Panc1 (cell line): ENCODE results near the gene CD6. TPM values are rescaled to one million over a fixed set of nuclear protein-coding genes. Genes with fewer than 3 reads are reported as not detected.

Source experiments
- ATAC-seq: fragments of 200-7000 bp; cut with Tn5 transposase; 2 replicates; pipeline ENCODE4 v1.9.1; 2020; ENCODE audit warnings: mild to moderate bottlenecking, moderate library complexity
- BruUV-seq: library from RNA; stranded (reverse); fragments of 400-500 nt; replicated peaks from 2 replicates; lab custom pipeline; 2021; lab: Mats Ljungman, UMichigan
- CTCF ChIA-PET: fragments of 300-600 bp; sonication (Branson Sonifier 250); formaldehyde crosslinking; loops from one replicate; lab custom pipeline; 2022; ENCODE audit warnings: antibody characterized with exemption; lab: Charles Lee
- POLR2A ChIA-PET: fragments of 300-600 bp; sonication (Branson Sonifier 250); formaldehyde crosslinking; loops from one replicate; lab custom pipeline; 2022; ENCODE audit warnings: antibody characterized with exemption; lab: Charles Lee
- DNase-seq: peaks from one replicate; pipeline ENCODE4 v3.0.0-alpha.2; 2010; ENCODE audit warnings: low read depth, low spot score
- H3K27ac ChIP-seq: 2 replicates; pipeline ENCODE4 v1.5.1; 2011; ENCODE audit warnings: mild to moderate bottlenecking, low read length, inconsistent platforms
- H3K27me3 ChIP-seq: fragments of 200-500 bp; sonication (Bioruptor generic); 2 replicates; pipeline ENCODE4 v1.6.0; 2014; ENCODE audit warnings: low read length, inconsistent platforms; ENCODE audit not compliant: control insufficient read depth, insufficient read depth
- H3K36me3 ChIP-seq: fragments of 200-500 bp; sonication (Bioruptor generic); 2 replicates; pipeline ENCODE4 v1.5.1; 2014; ENCODE audit warnings: inconsistent platforms, mild to moderate bottlenecking, low read length, moderate library complexity; ENCODE audit not compliant: control insufficient read depth, insufficient read depth
- H3K4me1 ChIP-seq: 2 replicates; pipeline ENCODE4 v1.5.1; 2011; ENCODE audit warnings: inconsistent platforms, mild to moderate bottlenecking, low read length, moderate library complexity; ENCODE audit not compliant: control insufficient read depth, insufficient read depth
- H3K4me3 ChIP-seq, 2 experiments: 2 replicates each; pipeline ENCODE4 v1.5.1; 2011 to 2012; ENCODE audit warnings: low read depth in 2 of 2, low read length in 2 of 2, mild to moderate bottlenecking in 2 of 2, inconsistent platforms in 1 of 2, moderate library complexity in 1 of 2
- H3K9me3 ChIP-seq: fragments of 200-500 bp; sonication (Bioruptor generic); 2 replicates; pipeline ENCODE4 v1.5.1; 2014; ENCODE audit warnings: low read depth, mild to moderate bottlenecking, inconsistent platforms, low read length, moderate library complexity; ENCODE audit not compliant: control insufficient read depth, insufficient read depth
- POLR2AphosphoS5 ChIP-seq: IDR thresholded peaks from 2 replicates; pipeline ENCODE4 v1.6.1; 2012; ENCODE audit warnings: mild to moderate bottlenecking, low read depth, low read length, moderate library complexity
- SIN3A ChIP-seq: IDR thresholded peaks from 2 replicates; pipeline ENCODE4 v1.6.1; 2012; ENCODE audit warnings: low read depth, mild to moderate bottlenecking, low read length, moderate library complexity, borderline replicate concordance; ENCODE audit not compliant: insufficient read depth
- TCF7L2 ChIP-seq: IDR thresholded peaks from 2 replicates; pipeline ENCODE4 v1.6.1; 2011; ENCODE audit warnings: mild to moderate bottlenecking, low read depth, low read length, inconsistent platforms
- in situ Hi-C: cut with HindIII; loops from 2 replicates; pipeline ENCODE4 v1.10.0; 2016; ENCODE audit warnings: low sequenced_read_pairs, low pct_unique_long_range_greater_than_20kb
- intact Hi-C: fragments of 100-400 bp; cut with micrococcal nuclease; formaldehyde crosslinking; loops from one replicate; pipeline ENCODE4 v1.10.0; 2022; ENCODE audit not compliant: unreplicated experiment
- total RNA-seq: library from RNA; stranded (reverse); gene quantifications from one replicate; pipeline ENCODE4 v1.2.1, GENCODE V29; 2021; ENCODE audit not compliant: unreplicated experiment
- TF ChIP-seq, protein P1 (sequence below), 2 experiments: IDR thresholded peaks; 2 replicates each; pipeline ENCODE4 v1.6.1; 2011 to 2012; ENCODE audit warnings: low read depth in 2 of 2, control low read depth in 1 of 2, low read length in 1 of 2, mild to moderate bottlenecking in 1 of 2, moderate library complexity in 1 of 2; ENCODE audit not compliant: insufficient read depth in 1 of 2
- TF ChIP-seq, protein P2 (sequence below): fragments of 450-650 bp; IDR thresholded peaks from 2 replicates; pipeline ENCODE4 v1.5.1; 2017; ENCODE audit warnings: mild to moderate bottlenecking

Gene CD6
- total RNA-seq, 1 experiment from 2014 or later, result 1.1 TPM

DNA sequence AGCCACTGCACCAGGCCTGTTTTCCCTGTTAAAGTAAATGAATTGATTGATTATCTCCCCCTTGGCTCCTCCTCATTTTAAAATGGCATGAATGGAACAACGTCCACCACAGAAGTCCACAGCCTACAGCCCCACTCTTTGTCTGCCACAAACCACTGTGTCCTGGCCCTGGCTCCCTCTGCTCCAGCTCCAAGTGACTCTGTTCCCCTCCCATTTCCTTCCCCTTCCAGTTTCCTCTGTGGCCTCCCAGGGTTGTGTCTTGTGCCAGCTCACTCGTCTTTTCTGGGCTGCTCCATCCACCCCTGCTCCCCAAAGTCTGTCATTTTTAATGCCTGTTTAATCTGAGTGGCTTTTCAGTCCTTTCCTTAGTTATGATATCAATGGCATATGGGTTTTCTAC is 78.4 kb downstream of the CD6 start:
- ATAC-seq (no peak), DNase-seq (no peak)
- Histone ChIP-seq H3K4me3 (no peak overlapping the region), H3K4me1 (no peaks in the 10 kb centered on the region), H3K9me3 (no peaks in the 10 kb centered on the region), H3K36me3 (no peaks in the 10 kb centered on the region), H3K27ac (no peak overlapping the region), H3K27me3 (no peaks in the 10 kb centered on the region; the same call in 1 of the 2 replicates)
- TF ChIP-seq, protein P1, sequence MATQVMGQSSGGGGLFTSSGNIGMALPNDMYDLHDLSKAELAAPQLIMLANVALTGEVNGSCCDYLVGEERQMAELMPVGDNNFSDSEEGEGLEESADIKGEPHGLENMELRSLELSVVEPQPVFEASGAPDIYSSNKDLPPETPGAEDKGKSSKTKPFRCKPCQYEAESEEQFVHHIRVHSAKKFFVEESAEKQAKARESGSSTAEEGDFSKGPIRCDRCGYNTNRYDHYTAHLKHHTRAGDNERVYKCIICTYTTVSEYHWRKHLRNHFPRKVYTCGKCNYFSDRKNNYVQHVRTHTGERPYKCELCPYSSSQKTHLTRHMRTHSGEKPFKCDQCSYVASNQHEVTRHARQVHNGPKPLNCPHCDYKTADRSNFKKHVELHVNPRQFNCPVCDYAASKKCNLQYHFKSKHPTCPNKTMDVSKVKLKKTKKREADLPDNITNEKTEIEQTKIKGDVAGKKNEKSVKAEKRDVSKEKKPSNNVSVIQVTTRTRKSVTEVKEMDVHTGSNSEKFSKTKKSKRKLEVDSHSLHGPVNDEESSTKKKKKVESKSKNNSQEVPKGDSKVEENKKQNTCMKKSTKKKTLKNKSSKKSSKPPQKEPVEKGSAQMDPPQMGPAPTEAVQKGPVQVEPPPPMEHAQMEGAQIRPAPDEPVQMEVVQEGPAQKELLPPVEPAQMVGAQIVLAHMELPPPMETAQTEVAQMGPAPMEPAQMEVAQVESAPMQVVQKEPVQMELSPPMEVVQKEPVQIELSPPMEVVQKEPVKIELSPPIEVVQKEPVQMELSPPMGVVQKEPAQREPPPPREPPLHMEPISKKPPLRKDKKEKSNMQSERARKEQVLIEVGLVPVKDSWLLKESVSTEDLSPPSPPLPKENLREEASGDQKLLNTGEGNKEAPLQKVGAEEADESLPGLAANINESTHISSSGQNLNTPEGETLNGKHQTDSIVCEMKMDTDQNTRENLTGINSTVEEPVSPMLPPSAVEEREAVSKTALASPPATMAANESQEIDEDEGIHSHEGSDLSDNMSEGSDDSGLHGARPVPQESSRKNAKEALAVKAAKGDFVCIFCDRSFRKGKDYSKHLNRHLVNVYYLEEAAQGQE (IDR thresholded peaks at IDR 0.05; ENCODE audit: insufficient read depth in 1 of 2, low read depth in 2 of 2, low read length in 1 of 2), result no peak
- TF ChIP-seq SIN3A (no peak), TCF7L2 (no peak), POLR2AphosphoS5 (no peak)
- TF ChIP-seq, protein P2, sequence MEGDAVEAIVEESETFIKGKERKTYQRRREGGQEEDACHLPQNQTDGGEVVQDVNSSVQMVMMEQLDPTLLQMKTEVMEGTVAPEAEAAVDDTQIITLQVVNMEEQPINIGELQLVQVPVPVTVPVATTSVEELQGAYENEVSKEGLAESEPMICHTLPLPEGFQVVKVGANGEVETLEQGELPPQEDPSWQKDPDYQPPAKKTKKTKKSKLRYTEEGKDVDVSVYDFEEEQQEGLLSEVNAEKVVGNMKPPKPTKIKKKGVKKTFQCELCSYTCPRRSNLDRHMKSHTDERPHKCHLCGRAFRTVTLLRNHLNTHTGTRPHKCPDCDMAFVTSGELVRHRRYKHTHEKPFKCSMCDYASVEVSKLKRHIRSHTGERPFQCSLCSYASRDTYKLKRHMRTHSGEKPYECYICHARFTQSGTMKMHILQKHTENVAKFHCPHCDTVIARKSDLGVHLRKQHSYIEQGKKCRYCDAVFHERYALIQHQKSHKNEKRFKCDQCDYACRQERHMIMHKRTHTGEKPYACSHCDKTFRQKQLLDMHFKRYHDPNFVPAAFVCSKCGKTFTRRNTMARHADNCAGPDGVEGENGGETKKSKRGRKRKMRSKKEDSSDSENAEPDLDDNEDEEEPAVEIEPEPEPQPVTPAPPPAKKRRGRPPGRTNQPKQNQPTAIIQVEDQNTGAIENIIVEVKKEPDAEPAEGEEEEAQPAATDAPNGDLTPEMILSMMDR, result no peak
- in situ Hi-C loops (no loop called here), intact Hi-C loops (no loop called here)
- POLR2A ChIA-PET, result no interaction called here
- no TSS peak for BruUV-seq
- CTCF ChIA-PET, result no interaction called here

DNA sequence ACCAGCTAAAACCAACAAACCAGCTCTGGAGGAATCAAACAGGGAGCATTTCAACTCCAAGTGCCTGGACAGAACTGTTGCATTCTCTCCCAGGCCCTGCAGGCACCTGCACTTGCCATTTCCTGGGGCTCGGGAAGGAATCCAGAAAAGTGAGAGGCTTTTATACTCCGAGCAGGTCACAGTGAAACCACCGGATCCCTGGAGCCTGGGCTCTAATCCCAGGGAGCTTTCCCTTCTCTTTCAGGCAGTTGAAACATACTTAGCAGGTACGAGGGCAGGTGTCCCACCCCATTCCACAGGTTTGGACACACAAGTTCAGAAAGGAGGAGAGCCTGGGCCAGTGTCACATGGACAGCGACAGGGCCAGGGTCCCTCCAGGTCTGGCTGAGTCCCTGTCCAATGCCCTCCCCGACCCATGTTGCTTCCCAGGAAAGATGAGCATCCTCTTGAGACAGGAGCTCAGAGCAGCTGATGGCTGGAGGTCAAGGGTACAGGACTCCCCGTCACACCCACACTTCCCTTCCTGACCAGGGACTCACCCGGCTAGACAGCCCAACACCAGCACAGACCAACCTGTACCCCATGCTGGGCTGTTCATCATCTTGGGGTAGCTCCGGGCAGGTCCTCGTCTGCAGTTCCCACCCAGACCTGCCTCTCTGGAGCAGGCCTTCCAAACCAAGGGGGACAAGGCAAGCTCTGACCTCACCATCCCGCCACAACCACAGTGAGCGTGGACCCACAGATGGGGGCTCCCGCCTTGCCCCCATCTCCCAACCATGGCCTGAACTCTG is 80.9 kb downstream of the CD6 start:
- DNase-seq, result no peak
- POLR2A ChIA-PET, result no interaction called here
- H3K27ac ChIP-seq, result no peak overlapping the region
- in situ Hi-C loops, result no loop called here
- no peaks in the 10 kb centered on the region for H3K9me3 ChIP-seq
- H3K36me3 ChIP-seq, result no peaks in the 10 kb centered on the region
- ATAC-seq, result no peak
- CTCF ChIA-PET, result interaction anchor here (0.6 kb wide), 1 partner anchor 82 kb away, joined by 5 read pairs; no protein-coding TSS in a partner anchor
- intact Hi-C loops, result no loop called here
- TF ChIP-seq SIN3A, result no peak
- no peak for TF ChIP-seq TCF7L2
- no peak for TF ChIP-seq POLR2AphosphoS5
- TF ChIP-seq, protein P2, result no peak
- TF ChIP-seq, protein P1 (IDR thresholded peaks at IDR 0.05; ENCODE audit: insufficient read depth in 1 of 2, low read depth in 2 of 2, low read length in 1 of 2), result no peak
- H3K27me3 ChIP-seq, result no peaks in the 10 kb centered on the region
- H3K4me1 ChIP-seq, result no peaks in the 10 kb centered on the region
- BruUV-seq, result no TSS peak
- H3K4me3 ChIP-seq, result no peak overlapping the region
